NCI-H524 (cell line): ENCODE data around the gene VEGFA.
A peak's percentile ranks its signal among the peaks of the same experiment; 100 is the strongest.

ENCODE experiments used
- DNase-seq, 2 experiments: peaks; one replicate each; lab custom pipeline; 2025; lab: John Stamatoyannopoulos, UW

VEGFA gene

DNA sequence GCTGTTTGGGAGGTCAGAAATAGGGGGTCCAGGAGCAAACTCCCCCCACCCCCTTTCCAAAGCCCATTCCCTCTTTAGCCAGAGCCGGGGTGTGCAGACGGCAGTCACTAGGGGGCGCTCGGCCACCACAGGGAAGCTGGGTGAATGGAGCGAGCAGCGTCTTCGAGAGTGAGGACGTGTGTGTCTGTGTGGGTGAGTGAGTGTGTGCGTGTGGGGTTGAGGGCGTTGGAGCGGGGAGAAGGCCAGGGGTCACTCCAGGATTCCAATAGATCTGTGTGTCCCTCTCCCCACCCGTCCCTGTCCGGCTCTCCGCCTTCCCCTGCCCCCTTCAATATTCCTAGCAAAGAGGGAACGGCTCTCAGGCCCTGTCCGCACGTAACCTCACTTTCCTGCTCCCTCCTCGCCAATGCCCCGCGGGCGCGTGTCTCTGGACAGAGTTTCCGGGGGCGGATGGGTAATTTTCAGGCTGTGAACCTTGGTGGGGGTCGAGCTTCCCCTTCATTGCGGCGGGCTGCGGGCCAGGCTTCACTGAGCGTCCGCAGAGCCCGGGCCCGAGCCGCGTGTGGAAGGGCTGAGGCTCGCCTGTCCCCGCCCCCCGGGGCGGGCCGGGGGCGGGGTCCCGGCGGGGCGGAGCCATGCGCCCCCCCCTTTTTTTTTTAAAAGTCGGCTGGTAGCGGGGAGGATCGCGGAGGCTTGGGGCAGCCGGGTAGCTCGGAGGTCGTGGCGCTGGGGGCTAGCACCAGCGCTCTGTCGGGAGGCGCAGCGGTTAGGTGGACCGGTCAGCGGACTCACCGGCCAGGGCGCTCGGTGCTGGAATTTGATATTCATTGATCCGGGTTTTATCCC lies at the start of gene VEGFA:
TSS of gene VEGFA (plus strand) at position 686 of the 846 bp plus-strand sequence.
- peak; percentile 78 to 88 for DNase-seq

- DNase-seq = no peak
Measured at GRCh38 chr6:43720999-43721398, 49.0 kb upstream of the VEGFA start.

DNA sequence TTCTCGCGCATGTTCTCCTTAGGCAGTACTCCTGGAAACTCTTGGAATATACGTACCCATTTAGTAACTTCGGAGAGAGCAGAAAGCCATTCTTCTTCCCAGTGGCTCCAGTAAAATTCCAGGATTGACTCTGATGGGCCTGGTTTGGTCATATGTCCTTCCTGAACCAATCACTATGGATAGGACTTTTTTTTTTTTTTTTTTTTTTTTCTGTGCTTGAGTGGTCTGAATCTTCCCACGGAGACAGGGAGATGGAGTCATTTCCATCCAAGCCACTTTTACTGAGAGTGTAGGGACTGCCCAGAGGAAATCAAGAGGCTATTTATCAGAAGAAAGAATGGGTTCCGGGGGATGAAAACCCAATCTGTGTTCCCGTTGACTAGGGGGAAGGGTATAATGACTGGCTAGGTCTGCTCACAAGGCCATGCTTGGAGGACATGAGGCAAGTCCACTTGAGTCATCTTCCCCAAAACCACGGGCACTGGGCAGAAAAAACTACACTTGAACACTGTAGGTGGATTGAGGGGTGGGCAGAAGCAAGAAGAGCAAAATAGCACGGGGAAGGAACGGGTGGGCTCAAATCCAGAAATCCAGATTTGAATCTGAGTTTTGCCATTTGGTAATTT lies 47.0 kb upstream of the VEGFA start:
- no peak for DNase-seq

DNA sequence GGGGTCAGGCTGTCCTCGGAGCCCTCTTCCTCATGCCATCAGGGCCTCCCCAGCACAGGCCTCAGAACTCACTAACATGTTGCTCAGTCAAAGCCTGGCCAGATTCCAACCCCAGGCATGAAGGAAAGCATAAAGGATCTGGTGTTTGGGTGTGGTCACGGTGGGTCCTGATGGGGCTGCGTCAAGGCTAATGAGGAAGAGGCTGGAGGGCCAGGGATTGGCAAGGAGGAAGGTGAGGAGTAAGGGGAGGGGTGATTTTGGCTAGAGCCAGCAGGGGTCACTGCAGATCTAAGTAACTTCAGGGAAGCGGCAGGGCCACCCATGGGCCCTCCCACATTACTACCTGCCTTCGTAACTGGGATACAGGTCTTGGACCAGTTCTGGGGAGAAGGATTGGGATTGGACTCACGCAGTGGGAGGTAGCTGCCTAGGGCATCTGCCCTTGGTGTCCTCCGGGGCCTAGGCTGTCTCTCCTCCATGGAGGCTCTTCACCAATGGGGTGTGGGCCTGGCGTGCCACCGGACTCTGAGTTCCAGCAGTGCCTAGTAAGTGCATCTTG lies 46.2 kb upstream of the VEGFA start:
- DNase-seq = peak; percentile 40 to 71

DNA sequence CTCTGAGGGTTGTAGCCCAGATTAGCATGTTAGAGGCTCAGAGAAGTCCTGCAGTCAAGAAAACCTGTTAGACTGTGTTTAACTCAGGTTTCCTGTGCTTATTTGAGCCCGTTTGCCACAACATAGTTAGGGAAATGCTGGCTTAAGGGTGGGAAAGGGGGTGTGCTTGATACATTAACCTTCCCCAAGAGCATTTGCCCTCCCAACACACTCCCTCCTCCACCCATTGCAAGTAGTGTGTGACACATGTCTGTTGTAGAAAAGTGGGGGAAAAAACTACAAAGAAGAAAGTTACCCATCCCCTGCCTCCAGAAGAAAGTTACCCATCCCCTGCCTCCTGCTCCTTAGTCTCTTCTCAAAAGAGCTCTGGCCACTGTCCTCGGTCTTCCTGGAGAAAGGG lies 45.7 kb upstream of the VEGFA start:
- no peak for DNase-seq

DNA sequence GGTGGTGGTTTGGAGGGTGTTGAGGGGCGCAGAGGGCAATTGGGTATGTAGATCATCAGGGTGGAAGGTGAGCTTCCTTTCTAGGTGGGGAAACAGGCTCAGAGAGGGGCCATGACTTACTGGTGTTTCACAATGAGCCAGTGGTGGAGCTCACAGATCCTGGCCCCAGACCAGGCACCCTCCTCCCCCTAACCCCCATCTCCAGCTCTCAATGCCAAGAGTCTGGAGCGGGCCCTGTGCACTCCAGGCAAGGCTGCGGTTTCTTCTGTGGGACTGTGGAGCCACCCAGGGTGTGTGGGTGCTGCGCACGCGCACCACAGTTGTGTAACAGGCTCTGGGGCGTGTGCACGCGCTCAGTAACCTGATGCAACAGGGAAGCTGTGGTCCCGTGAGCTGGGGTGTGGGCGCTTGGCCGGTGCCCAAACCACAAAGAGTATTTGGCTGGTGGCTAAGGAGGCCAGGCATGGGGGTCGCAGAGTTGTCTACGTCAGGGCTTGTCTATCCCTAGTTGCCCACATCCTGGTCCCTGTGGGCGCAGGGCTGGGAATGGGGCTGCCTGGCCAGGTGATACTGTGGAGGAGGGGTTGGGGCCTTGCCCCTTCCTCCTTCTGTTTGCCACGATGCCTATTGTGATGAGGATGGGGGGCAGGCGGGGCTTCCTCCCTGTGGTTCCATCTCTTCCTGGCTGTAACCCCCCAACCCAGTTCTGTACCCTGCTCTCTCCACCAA lies 44.9 kb upstream of the VEGFA start:
- no peak for DNase-seq

DNA sequence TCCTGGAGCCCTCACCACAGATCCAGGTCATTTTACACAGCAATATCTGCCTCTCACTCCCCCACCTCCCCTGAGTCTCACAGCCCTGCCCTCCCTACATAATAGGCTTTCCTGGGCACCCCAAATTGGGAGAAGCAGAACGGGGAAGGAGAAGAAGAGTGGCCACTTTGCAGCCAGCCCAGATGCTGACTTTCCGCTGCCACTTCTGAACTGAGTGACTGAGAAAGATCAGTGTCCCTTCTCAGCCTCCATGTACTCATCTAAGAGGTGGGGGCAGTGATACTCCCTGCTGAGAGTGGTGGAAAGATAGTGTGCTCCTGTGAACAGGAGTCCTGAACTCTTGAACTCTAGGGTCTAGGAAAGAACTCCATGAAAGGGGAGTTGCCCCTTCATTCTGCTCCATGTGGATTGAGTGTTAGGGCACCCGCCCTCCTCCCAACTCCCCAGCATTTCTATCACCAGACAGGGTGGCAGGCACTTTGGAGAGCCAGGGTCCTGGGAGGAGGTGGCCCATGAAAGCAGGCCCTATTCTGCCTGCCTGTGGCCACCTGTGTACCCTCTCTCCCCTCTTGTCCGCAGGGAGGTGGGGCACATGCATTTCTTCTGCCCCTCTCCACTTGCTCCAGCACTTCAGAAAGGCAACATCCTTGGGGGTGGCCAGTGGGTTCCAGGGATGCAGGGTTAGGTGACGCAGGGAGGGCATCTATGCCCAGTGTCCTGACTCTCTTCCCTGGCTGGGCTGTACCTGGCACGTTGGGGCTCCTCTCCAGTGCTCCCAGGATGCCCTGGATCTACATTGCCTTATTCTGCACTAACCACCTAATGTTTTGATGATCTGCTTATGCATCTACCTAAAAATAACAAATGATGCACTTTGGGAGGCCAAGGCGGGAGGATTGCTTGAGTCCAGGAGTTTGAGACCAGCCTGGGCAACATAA lies 44.1 kb upstream of the VEGFA start:
- DNase-seq = no peak

- no peak for DNase-seq
Measured at GRCh38 chr6:43727634-43728033, 42.4 kb upstream of the VEGFA start.

DNA sequence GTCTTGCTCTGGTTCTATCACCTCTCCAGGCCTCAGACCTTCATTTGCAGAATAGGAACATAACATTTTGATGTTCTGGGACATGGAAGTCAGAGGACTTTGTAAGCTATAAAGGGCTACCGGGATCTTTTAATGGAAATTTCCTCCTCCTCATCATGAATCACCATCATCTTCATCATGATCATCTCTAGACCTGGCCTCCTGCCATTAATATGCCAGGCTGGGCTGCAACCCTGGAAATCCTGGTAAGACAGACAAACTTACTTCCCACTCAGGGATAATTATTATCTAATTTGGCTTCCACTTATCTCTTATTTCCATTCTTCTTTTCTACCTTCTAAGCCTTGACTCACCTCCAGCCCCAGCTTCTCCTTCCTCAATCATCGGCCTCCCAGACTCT lies 41.4 kb upstream of the VEGFA start:
- DNase-seq = no peak

- DNase-seq = no peak
Measured at GRCh38 chr6:43729537-43729936, 40.5 kb upstream of the VEGFA start.

- no peak for DNase-seq
Measured at GRCh38 chr6:43730634-43731033, 39.4 kb upstream of the VEGFA start.

DNA sequence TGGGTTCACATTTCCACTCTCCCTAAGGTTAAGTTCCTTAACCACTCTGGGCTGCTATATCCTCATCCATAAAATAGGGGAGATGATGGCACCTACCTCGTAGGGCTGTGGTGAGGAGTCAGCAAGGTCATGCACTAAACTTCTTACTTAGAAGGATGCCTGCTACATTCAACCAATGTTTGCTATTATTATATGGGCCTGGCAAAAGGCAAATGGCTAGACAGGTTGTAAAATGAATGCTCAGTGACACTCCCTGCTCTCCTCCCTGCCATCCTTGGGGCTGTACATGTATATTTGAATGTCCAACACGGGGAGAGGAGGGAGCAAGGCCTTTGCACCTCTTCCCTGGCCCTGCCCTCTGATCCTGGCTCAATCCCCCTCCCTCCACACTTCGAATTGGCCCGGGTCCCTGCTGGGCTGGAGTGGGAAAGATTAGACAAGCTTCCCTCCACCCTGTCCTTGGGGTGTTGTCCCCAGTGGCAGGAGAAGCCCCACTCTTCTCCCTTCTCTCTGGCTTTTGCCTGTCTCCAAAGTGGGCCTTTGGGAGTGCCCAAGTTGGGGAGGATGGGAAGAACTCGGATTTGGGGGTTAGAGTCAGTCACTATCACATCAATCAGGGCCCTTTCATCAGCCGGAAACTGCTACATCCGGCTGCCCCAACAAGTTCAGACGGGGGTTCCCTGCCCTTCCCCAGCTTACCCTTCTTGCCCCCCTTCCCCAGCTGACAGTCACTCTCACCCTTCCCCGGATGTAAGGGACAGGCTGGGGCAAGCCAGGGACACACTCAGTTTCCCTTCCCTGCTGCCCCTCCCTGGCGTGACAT lies 36.3 kb upstream of the VEGFA start:
- DNase-seq = no peak

DNA sequence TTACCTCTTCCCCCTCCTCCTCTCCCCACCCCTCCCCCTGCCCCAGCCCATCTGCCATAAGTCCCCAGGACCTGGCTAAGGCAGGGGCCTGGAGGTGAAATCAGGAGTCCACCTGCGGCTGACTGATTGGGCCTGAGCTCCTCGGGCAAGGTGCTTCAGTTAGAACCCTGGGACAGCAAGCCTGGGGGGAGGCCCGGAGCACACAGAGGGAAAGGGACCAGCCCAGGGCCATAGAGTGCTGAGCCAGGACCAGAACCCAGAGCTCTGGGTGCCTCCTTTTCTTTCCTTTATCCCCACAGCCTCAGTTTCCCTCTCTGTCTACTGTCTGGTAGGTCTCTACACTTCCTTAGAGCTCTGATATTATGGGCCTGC lies 35.7 kb upstream of the VEGFA start:
- no peak for DNase-seq

GRCh38 chr6:43735642-43736199 lies 34.3 kb upstream of the VEGFA start:
- no peak for DNase-seq

GRCh38 chr6:43736211-43736786 lies 33.7 kb upstream of the VEGFA start:
- no peak for DNase-seq

- DNase-seq = no peak
Measured at GRCh38 chr6:43736844-43737243, 33.2 kb upstream of the VEGFA start.

DNA sequence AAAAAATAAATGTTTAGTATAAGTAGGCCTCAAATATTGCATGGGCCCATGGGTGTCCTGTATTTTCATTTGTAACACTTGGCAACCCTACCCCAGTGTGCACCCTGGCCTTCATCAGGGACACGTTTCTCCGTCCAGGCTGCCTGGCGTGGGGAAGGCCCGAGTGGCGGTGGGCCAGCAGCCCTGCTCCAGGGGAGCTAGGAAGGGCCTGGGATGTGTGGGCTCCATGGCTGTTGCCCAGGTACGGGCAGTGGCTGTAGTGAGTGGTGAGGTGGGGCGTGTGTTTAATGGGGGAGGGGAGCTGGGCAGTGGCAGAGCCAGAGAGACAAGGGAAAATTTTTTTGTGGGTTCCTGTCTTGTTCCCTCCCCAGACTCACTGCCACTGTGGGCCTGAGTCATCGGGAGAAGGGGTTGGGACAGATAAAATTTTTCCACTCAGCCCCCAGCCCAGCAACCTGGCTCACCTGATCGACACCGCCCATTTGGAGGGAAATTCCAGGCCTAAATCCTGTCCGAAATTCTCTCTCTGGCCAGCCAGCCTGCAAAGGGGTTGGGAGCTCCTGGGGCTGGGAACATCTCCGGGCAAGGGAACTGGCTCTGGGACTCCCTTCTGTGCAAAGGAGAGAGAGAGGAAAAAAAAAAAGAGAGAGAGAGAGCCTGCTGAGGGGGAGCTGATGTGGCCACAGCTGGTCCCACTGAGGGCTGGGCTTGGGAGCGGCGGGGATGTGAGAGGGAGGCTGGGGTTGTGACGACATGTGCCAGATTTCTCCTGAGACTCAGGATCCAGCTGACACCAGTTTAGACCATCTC lies 32.5 kb upstream of the VEGFA start:
- peak in 1 of 2 experiments; percentile 10 for DNase-seq

- no peak for DNase-seq
Measured at GRCh38 chr6:43738267-43738676, 31.7 kb upstream of the VEGFA start.
